ENCODE results near the gene NIPSNAP2. TPM values are rescaled to one million over a fixed set of nuclear protein-coding genes. Genes with fewer than 3 reads are reported as not detected.

The NIPSNAP2 gene
- total and polyA plus RNA-seq, 2 of the 13 experiments (the other 11 are each of a cell fraction or from before 2014, with no cell fraction given) = 40.3 to 61.5 TPM

DNA sequence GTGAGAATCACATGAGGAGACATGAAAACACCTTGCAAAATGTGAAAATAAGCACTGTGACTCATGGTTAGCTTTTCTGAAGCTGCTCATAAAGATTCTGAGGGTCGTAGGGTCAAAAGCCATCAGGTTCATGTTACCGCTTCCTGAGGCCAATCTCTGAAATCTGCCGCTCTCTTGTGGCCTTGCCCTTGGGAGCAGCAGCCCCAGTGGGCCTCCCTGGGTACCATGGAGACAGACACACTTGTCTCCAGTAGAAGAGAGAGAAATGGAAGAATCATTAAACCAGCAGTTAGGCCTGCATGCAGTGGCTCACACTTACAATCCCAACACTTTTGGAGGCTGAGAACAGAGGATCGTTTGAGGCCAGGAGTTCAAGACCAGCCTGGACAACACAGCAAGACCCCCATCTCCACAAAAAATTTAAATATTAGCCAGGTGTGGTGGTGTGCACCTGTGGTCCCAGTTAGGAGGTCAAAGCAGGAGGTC, 42.8 kb downstream of the NIPSNAP2 start (continued):
- peak; percentile 49; the same call in 1 of the 2 replicates for TF ChIP-seq ZNF441 (CRISPR knock-in tag; IDR thresholded peaks at IDR 0.05; ENCODE audit: borderline replicate concordance)
- peak; percentile 44; the same call in 1 of the 2 replicates for TF ChIP-seq KAT8 (CRISPR knock-in tag; IDR thresholded peaks at IDR 0.05)
- TF ChIP-seq HMGA1 (CRISPR knock-in tag; conservative IDR thresholded peaks at IDR 0.05) = no peak
- peak; percentile 93 for TF ChIP-seq KDM6A (CRISPR knock-in tag; IDR thresholded peaks at IDR 0.05; ENCODE audit: low read depth)
- TF ChIP-seq, protein P1, sequence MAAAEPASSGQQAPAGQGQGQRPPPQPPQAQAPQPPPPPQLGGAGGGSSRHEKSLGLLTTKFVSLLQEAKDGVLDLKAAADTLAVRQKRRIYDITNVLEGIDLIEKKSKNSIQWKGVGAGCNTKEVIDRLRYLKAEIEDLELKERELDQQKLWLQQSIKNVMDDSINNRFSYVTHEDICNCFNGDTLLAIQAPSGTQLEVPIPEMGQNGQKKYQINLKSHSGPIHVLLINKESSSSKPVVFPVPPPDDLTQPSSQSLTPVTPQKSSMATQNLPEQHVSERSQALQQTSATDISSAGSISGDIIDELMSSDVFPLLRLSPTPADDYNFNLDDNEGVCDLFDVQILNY (CRISPR knock-in tag; conservative IDR thresholded peaks at IDR 0.05) = 0 out of 2 replicates have a peak, but pooled peaks have one; percentile 49
- peak; percentile 95 for TF ChIP-seq NR2C2 (CRISPR knock-in tag; IDR thresholded peaks at IDR 0.05; ENCODE audit: borderline replicate concordance)
- peak; percentile 58; the same call in 1 of the 2 replicates for TF ChIP-seq YEATS2 (CRISPR knock-in tag; IDR thresholded peaks at IDR 0.05; ENCODE audit: borderline replicate concordance)
- TF ChIP-seq ZNF383 (CRISPR knock-in tag; IDR thresholded peaks at IDR 0.05; ENCODE audit: borderline replicate concordance) = no peak
- TF ChIP-seq ZNF569 (CRISPR knock-in tag; IDR thresholded peaks at IDR 0.05; ENCODE audit: borderline replicate concordance) = no peak; the same call in 1 of the 2 replicates
- TF ChIP-seq TBX2 (CRISPR knock-in tag; IDR thresholded peaks at IDR 0.05; ENCODE audit: borderline replicate concordance) = peak; percentile 94
- TF ChIP-seq, protein P2, sequence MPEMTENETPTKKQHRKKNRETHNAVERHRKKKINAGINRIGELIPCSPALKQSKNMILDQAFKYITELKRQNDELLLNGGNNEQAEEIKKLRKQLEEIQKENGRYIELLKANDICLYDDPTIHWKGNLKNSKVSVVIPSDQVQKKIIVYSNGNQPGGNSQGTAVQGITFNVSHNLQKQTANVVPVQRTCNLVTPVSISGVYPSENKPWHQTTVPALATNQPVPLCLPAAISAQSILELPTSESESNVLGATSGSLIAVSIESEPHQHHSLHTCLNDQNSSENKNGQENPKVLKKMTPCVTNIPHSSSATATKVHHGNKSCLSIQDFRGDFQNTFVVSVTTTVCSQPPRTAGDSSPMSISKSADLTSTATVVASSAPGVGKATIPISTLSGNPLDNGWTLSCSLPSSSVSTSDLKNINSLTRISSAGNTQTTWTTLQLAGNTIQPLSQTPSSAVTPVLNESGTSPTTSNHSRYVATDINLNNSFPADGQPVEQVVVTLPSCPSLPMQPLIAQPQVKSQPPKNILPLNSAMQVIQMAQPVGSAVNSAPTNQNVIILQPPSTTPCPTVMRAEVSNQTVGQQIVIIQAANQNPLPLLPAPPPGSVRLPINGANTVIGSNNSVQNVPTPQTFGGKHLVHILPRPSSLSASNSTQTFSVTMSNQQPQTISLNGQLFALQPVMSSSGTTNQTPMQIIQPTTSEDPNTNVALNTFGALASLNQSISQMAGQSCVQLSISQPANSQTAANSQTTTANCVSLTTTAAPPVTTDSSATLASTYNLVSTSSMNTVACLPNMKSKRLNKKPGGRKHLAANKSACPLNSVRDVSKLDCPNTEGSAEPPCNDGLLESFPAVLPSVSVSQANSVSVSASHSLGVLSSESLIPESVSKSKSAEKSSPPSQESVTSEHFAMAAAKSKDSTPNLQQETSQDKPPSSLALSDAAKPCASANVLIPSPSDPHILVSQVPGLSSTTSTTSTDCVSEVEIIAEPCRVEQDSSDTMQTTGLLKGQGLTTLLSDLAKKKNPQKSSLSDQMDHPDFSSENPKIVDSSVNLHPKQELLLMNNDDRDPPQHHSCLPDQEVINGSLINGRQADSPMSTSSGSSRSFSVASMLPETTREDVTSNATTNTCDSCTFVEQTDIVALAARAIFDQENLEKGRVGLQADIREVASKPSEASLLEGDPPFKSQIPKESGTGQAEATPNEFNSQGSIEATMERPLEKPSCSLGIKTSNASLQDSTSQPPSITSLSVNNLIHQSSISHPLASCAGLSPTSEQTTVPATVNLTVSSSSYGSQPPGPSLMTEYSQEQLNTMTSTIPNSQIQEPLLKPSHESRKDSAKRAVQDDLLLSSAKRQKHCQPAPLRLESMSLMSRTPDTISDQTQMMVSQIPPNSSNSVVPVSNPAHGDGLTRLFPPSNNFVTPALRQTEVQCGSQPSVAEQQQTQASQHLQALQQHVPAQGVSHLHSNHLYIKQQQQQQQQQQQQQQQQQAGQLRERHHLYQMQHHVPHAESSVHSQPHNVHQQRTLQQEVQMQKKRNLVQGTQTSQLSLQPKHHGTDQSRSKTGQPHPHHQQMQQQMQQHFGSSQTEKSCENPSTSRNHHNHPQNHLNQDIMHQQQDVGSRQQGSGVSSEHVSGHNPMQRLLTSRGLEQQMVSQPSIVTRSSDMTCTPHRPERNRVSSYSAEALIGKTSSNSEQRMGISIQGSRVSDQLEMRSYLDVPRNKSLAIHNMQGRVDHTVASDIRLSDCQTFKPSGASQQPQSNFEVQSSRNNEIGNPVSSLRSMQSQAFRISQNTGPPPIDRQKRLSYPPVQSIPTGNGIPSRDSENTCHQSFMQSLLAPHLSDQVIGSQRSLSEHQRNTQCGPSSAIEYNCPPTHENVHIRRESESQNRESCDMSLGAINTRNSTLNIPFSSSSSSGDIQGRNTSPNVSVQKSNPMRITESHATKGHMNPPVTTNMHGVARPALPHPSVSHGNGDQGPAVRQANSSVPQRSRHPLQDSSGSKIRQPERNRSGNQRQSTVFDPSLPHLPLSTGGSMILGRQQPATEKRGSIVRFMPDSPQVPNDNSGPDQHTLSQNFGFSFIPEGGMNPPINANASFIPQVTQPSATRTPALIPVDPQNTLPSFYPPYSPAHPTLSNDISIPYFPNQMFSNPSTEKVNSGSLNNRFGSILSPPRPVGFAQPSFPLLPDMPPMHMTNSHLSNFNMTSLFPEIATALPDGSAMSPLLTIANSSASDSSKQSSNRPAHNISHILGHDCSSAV (CRISPR knock-in tag; IDR thresholded peaks at IDR 0.05; ENCODE audit: borderline replicate concordance) = no peak
- TF ChIP-seq, protein P3, sequence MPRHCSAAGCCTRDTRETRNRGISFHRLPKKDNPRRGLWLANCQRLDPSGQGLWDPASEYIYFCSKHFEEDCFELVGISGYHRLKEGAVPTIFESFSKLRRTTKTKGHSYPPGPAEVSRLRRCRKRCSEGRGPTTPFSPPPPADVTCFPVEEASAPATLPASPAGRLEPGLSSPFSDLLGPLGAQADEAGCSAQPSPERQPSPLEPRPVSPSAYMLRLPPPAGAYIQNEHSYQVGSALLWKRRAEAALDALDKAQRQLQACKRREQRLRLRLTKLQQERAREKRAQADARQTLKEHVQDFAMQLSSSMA (CRISPR knock-in tag; IDR thresholded peaks at IDR 0.05) = no peak
- TF ChIP-seq ZNF747 (CRISPR knock-in tag; IDR thresholded peaks at IDR 0.05; ENCODE audit: borderline replicate concordance) = peak; percentile 31; the same call in 1 of the 2 replicates
- peak; percentile 73; the same call in 1 of the 2 replicates for TF ChIP-seq ZSCAN25 (CRISPR knock-in tag; IDR thresholded peaks at IDR 0.05)
- peak; percentile 90 for TF ChIP-seq TEAD3 (CRISPR knock-in tag; optimal IDR thresholded peaks at IDR 0.05; ENCODE audit: borderline replicate concordance)
- TF ChIP-seq SOX13 (IDR thresholded peaks at IDR 0.05) = no peak
- TF ChIP-seq SOX13 (CRISPR knock-in tag; conservative IDR thresholded peaks at IDR 0.05 in 1 of 2, IDR thresholded peaks at IDR 0.05 in 1 of 2) = peak in 1 of 2 experiments; percentile 84; a peak in 2 of 4 replicates
- TF ChIP-seq HMG20A (CRISPR knock-in tag; IDR thresholded peaks at IDR 0.05; ENCODE audit: borderline replicate concordance) = peak; percentile 90; the same call in 1 of the 2 replicates
- no peak for TF ChIP-seq ATM (IDR thresholded peaks at IDR 0.05; ENCODE audit: borderline replicate concordance)
- no peak for TF ChIP-seq ARHGAP35 (CRISPR knock-in tag; IDR thresholded peaks at IDR 0.05; ENCODE audit: borderline replicate concordance)
